Raji (cell line): ENCODE data around the gene TMEM263.

Experiments
- POLR2A ChIP-seq: IDR thresholded peaks from 2 replicates; pipeline ENCODE4 v1.6.1; 2011; ENCODE audit warnings: low read depth, low read length, control low read depth; ENCODE audit not compliant: insufficient read depth

TMEM263 gene

GRCh38 chr12:106942775-106943174 is 12.9 kb upstream of the TMEM263 start:
- TF ChIP-seq POLR2A: no peak

- no peak for TF ChIP-seq POLR2A
Observed at GRCh38 chr12:106945261-106945851, 10.4 kb upstream of the TMEM263 start.

- no peak for TF ChIP-seq POLR2A
Observed at GRCh38 chr12:106947461-106947860, 8.2 kb upstream of the TMEM263 start.

GRCh38 chr12:106950591-106950990 is 5.1 kb upstream of the TMEM263 start:
- no peak for TF ChIP-seq POLR2A

GRCh38 chr12:106953352-106954250 is 2.1 kb upstream of the TMEM263 start:
- no peak for TF ChIP-seq POLR2A

- no peak for TF ChIP-seq POLR2A
Observed at GRCh38 chr12:106954462-106955376, 988 bp upstream of the TMEM263 start.

- no peak; the same call in 1 of the 2 replicates for TF ChIP-seq POLR2A
Observed at GRCh38 chr12:106956048-106956578, 406 bp downstream of the TMEM263 start.

GRCh38 chr12:106957583-106957982 is 1.9 kb downstream of the TMEM263 start:
- TF ChIP-seq POLR2A: no peak

- no peak for TF ChIP-seq POLR2A
Observed at GRCh38 chr12:106960443-106960842, 4.7 kb downstream of the TMEM263 start.

- no peak for TF ChIP-seq POLR2A
Observed at GRCh38 chr12:106962286-106962685, 6.6 kb downstream of the TMEM263 start.

- no peak for TF ChIP-seq POLR2A
Observed at GRCh38 chr12:106964526-106964925, 8.8 kb downstream of the TMEM263 start.

GRCh38 chr12:106971065-106971464 is 15.4 kb downstream of the TMEM263 start:
- TF ChIP-seq POLR2A: no peak

GRCh38 chr12:106973545-106973944 is 17.8 kb downstream of the TMEM263 start:
- no peak for TF ChIP-seq POLR2A

- TF ChIP-seq POLR2A: no peak
Observed at GRCh38 chr12:106974511-106974910, 18.8 kb downstream of the TMEM263 start.

GRCh38 chr12:106975098-106975497 is 19.4 kb downstream of the TMEM263 start:
- TF ChIP-seq POLR2A: no peak

- TF ChIP-seq POLR2A: no peak
Observed at GRCh38 chr12:106975993-106976658, 20.4 kb downstream of the TMEM263 start.
